SK-N-SH (cell line): Measurements from ENCODE around the gene TGFBR3. TPM values are rescaled to one million over a fixed set of nuclear protein-coding genes. Genes with fewer than 3 reads are reported as not detected.

Experiments used
- CTCF ChIA-PET: fragments of 300-600, 350-600 bp; formaldehyde crosslinking; extraction: SDS; loops from one replicate; lab custom pipeline; 2021; lab: Yijun Ruan, JAX
- POLR2A ChIA-PET: fragments of 350-600 bp; sonication (Branson Sonifier 250); formaldehyde crosslinking; extraction: SDS; loops from one replicate; lab custom pipeline; 2020; ENCODE audit warnings: antibody characterized with exemption, inconsistent platforms; lab: Yijun Ruan, JAX
- DNase-seq: peaks from one replicate; pipeline ENCODE4 v3.0.0; 2012
- H2AFZ ChIP-seq: fragments of 200-600 bp; sonication (generic); 2 replicates; pipeline ENCODE4 v1.8.1; 2016; ENCODE audit warnings: antibody characterized with exemption, mild to moderate bottlenecking, low read depth
- H3F3A ChIP-seq: fragments of 200-600 bp; sonication (generic); replicated peaks from 2 replicates; pipeline ENCODE3; 2016; ENCODE audit warnings: antibody characterized with exemption, mild to moderate bottlenecking; ENCODE audit not compliant: insufficient read depth
- H3K27ac ChIP-seq, 2 experiments: fragments of 200-500 bp in 1 of 2; fragments of 200-600 bp in 1 of 2; sonication (Bioruptor generic) in 1 of 2; sonication (generic), shearing (Covaris generic) in 1 of 2; 2 replicates each; pipeline versions ENCODE4 v1.5.1 to v1.6.1; 2014 to 2016; ENCODE audit warnings: low read depth in 2 of 2, inconsistent platforms in 1 of 2, low read length in 1 of 2, mild to moderate bottlenecking in 1 of 2, mixed read lengths in 1 of 2
- H3K27me3 ChIP-seq: fragments of 200-600 bp; sonication (generic), shearing (Covaris generic); 2 replicates; pipeline ENCODE4 v1.6.1; 2016; ENCODE audit warnings: mixed run types; ENCODE audit not compliant: insufficient read depth
- H3K36me3 ChIP-seq, 2 experiments: fragments of 200-500 bp in 1 of 2; fragments of 200-600 bp in 1 of 2; sonication (Bioruptor generic) in 1 of 2; sonication (generic) in 1 of 2; replicated peaks in 1 of 2; 2 replicates each; pipeline versions ENCODE3 to v1.5.1; 2014 to 2016; ENCODE audit warnings: low read length in 1 of 2, mild to moderate bottlenecking in 1 of 2; ENCODE audit not compliant: insufficient read depth in 2 of 2, control insufficient read depth in 1 of 2
- H3K4me1 ChIP-seq, 2 experiments: fragments of 200-500 bp in 1 of 2; fragments of 200-600 bp in 1 of 2; sonication (Bioruptor generic) in 1 of 2; sonication (generic), shearing (Covaris generic) in 1 of 2; 2 replicates each; pipeline versions ENCODE4 v1.5.1 to v1.6.1; 2014 to 2016; ENCODE audit warnings: low read depth in 1 of 2, low read length in 1 of 2, mixed run types in 1 of 2; ENCODE audit not compliant: insufficient read depth in 2 of 2, control insufficient read depth in 1 of 2
- H3K4me2 ChIP-seq: fragments of 200-600 bp; sonication (generic), shearing (Covaris generic); 2 replicates; pipeline ENCODE4 v1.6.1; 2017; ENCODE audit warnings: mixed run types
- H3K4me3 ChIP-seq, 2 experiments: fragments of 200-500 bp in 1 of 2; fragments of 200-600 bp in 1 of 2; sonication (Bioruptor generic) in 1 of 2; sonication (generic), shearing (Covaris generic) in 1 of 2; 2 replicates each; pipeline versions ENCODE4 v1.5.1 to v1.8.1; 2014 to 2016; ENCODE audit warnings: low read depth in 2 of 2, inconsistent platforms in 1 of 2, low read length in 1 of 2, mild to moderate bottlenecking in 1 of 2, mixed read lengths in 1 of 2, moderate library complexity in 1 of 2
- H3K79me2 ChIP-seq: fragments of 200-600 bp; sonication (generic); 2 replicates; pipeline ENCODE4 v1.8.1; 2017; ENCODE audit warnings: mild to moderate bottlenecking; ENCODE audit not compliant: insufficient read depth
- H3K9ac ChIP-seq: fragments of 200-600 bp; sonication (generic); 2 replicates; pipeline ENCODE4 v1.6.1; 2017; ENCODE audit warnings: mixed run types
- H3K9me2 ChIP-seq: fragments of 200-600 bp; sonication (generic); 2 replicates; pipeline ENCODE4 v1.6.1; 2017; ENCODE audit warnings: mixed run types
- H3K9me3 ChIP-seq: fragments of 200-600 bp; sonication (generic); 2 replicates; pipeline ENCODE4 v1.6.1; 2017; ENCODE audit warnings: mixed run types, mild to moderate bottlenecking, moderate library complexity
- H4K20me1 ChIP-seq: fragments of 200-600 bp; sonication (generic); 2 replicates; pipeline ENCODE4 v1.6.1; 2017; ENCODE audit warnings: mild to moderate bottlenecking, mixed run types; ENCODE audit not compliant: insufficient read depth
- CHD2 ChIP-seq: fragments of 150-350 bp; IDR thresholded peaks from 2 replicates; pipeline ENCODE4 v1.6.1; 2018; ENCODE audit warnings: low read length; ENCODE audit not compliant: partially characterized antibody
- ELF1 ChIP-seq: IDR thresholded peaks from 2 replicates; pipeline ENCODE4 v1.4.0; 2012
- FOXJ3 ChIP-seq: sonication (generic); formaldehyde crosslinking; IDR thresholded peaks from 2 replicates; pipeline ENCODE4 v1.5.1; 2020; ENCODE audit warnings: mild to moderate bottlenecking, missing genetic modification reagents
- GATA2 ChIP-seq: sonication (generic); formaldehyde crosslinking; IDR thresholded peaks from 2 replicates; pipeline ENCODE4 v1.5.0; 2020; ENCODE audit warnings: mild to moderate bottlenecking, missing genetic modification reagents
- JUND ChIP-seq: IDR thresholded peaks from 2 replicates; pipeline ENCODE4 v1.4.0; 2012
- POLR2AphosphoS5 ChIP-seq: IDR thresholded peaks from 2 replicates; pipeline ENCODE4 v1.6.1; 2012; ENCODE audit warnings: low read depth, low read length
- RCOR1 ChIP-seq: fragments of 150-350 bp; IDR thresholded peaks from 2 replicates; pipeline ENCODE4 v1.6.1; 2017; ENCODE audit warnings: antibody characterized with exemption, low read length
- RFX5 ChIP-seq: IDR thresholded peaks from 2 replicates; pipeline ENCODE4 v1.6.1; 2012; ENCODE audit warnings: mild to moderate bottlenecking, improper control_type of control experiment, low read length
- SIN3A ChIP-seq: IDR thresholded peaks from 2 replicates; pipeline ENCODE4 v1.6.1; 2012; ENCODE audit warnings: low read depth, mild to moderate bottlenecking, low read length, moderate library complexity, borderline replicate concordance
- TAF1 ChIP-seq: IDR thresholded peaks from 2 replicates; pipeline ENCODE4 v1.6.1; 2012; ENCODE audit warnings: low read depth, mild to moderate bottlenecking, low read length, moderate library complexity, borderline replicate concordance
- TCF12 ChIP-seq: IDR thresholded peaks from 2 replicates; pipeline ENCODE4 v1.4.0; 2012
- WGBS: methylation state at CpG from one replicate; pipeline ENCODE4 v1.1.6; 2017; ENCODE audit warnings: low lambda C conversion rate; 5-methylcytosine and 5-hydroxymethylcytosine counted together
- polyA plus RNA-seq, 3 experiments: library from polyadenylated mRNA; depleted of rRNA; stranded (reverse); fragments of >200 nt; gene quantifications; 2 replicates each; pipeline ENCODE4 v1.2.3, GENCODE V29; 2012
- TF ChIP-seq, protein P1 (sequence below): fragments of 150-350 bp; IDR thresholded peaks from 2 replicates; pipeline ENCODE4 v1.6.1; 2017; ENCODE audit warnings: antibody characterized with exemption, low read length, low read depth, borderline replicate concordance
- TF ChIP-seq, protein P2 (sequence below): IDR thresholded peaks from 2 replicates; pipeline ENCODE4 v1.4.0; 2012; ENCODE audit warnings: low read depth, borderline replicate concordance
- TF ChIP-seq, protein P3 (sequence below): fragments of 150-350 bp; IDR thresholded peaks from 2 replicates; pipeline ENCODE4 v1.6.1; 2016; ENCODE audit warnings: mild to moderate bottlenecking, low read depth, low read length
- TF ChIP-seq, protein P4 (sequence below): fragments of 200-600 bp; sonication (generic); IDR thresholded peaks from 2 replicates; pipeline ENCODE4 v1.6.1; 2017; ENCODE audit warnings: antibody characterized with exemption, mild to moderate bottlenecking, moderate library complexity
- TF ChIP-seq, protein P5 (sequence below): IDR thresholded peaks from 2 replicates; pipeline ENCODE4 v1.4.0; 2012; ENCODE audit warnings: low read depth, borderline replicate concordance
- TF ChIP-seq, protein P6 (sequence below): IDR thresholded peaks from 2 replicates; pipeline ENCODE4 v1.4.0; 2012; ENCODE audit warnings: low read depth

The TGFBR3 gene
- polyA plus RNA-seq, 1 of the 3 experiments (the other 2 are of a cell fraction), result 0.07 TPM

DNA sequence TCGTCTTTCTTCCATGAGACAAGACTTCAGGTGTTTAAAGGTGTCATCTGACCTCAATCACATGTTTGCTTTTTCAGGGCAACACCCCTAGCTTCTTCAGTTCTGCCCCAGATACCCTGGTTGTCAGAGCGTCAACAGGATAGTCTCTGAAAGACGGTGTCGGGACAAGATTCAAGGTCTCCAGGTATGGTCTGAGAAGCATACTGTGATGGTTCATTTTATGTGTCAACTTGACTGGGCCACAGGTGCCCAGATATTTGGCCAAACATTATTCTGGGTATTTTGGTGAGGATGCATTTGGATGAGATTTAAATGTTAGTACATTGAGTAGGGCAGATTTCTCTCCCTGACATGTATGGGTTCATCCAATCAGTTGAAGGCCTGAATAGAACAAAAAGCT, 148.3 kb downstream of the TGFBR3 start (continued):
- TF ChIP-seq, protein P1, sequence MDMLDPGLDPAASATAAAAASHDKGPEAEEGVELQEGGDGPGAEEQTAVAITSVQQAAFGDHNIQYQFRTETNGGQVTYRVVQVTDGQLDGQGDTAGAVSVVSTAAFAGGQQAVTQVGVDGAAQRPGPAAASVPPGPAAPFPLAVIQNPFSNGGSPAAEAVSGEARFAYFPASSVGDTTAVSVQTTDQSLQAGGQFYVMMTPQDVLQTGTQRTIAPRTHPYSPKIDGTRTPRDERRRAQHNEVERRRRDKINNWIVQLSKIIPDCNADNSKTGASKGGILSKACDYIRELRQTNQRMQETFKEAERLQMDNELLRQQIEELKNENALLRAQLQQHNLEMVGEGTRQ, result no peak
- no peak for TF ChIP-seq RCOR1
- TF ChIP-seq SIN3A, result no peak
- TF ChIP-seq POLR2AphosphoS5, result no peak

DNA sequence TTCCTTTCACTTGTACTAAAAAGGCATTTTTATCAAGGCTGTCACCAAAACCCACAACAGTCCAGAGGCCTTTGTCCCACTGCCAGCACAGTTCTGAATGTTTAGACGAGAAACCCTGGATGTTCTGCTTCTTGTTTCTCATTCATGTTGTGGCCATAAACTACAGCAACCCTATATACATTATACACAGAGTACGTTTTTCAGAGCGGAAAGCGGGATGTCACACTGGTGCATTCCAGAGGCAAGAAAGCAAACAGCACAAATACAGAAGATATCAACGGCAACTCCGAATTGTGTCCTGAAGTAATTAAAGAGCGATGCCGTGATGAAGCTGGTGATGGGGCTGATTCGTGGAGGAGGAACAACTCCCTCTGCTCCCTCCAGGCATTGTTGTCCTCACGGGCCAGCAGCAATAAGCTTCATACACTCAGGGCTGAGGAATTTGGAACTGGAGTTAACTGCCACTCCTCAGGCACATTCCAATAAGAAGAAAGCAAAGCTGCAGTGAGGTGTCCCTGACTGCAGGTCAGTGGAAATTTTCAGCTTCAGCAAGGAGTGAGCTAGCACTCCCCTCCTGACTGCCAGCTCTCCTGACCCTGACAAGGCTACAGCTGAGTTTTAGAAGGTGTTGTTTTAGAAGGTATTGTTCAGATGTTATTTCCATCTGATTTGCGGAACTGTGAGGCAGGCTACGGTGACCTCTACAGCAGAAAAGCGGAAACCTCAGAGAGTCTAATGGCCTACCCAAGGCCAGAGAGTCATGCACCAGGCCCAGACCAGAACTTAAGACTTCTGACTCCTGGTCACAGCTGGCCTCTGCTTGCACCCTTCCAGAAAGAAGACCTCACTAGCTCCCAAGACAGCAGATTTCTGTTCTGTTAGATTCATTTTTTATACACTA, 149.0 kb downstream of the TGFBR3 start:
- Histone ChIP-seq H3K9ac (no peak overlapping the region), H3K9me3 (no peaks in the 10 kb centered on the region), H3K4me1 (no peaks in the 10 kb centered on the region), H3K79me2 (no peaks in the 10 kb centered on the region), H4K20me1 (no peaks in the 10 kb centered on the region)
- WGBS, result 11% methylated on average over 13 of the region's 13 CpGs
- TF ChIP-seq CHD2, result no peak
- TF ChIP-seq, protein P2, sequence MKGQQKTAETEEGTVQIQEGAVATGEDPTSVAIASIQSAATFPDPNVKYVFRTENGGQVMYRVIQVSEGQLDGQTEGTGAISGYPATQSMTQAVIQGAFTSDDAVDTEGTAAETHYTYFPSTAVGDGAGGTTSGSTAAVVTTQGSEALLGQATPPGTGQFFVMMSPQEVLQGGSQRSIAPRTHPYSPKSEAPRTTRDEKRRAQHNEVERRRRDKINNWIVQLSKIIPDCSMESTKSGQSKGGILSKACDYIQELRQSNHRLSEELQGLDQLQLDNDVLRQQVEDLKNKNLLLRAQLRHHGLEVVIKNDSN, result no peak
- no peak for TF ChIP-seq TAF1
- TF ChIP-seq FOXJ3, result no peak
- TF ChIP-seq, protein P3, sequence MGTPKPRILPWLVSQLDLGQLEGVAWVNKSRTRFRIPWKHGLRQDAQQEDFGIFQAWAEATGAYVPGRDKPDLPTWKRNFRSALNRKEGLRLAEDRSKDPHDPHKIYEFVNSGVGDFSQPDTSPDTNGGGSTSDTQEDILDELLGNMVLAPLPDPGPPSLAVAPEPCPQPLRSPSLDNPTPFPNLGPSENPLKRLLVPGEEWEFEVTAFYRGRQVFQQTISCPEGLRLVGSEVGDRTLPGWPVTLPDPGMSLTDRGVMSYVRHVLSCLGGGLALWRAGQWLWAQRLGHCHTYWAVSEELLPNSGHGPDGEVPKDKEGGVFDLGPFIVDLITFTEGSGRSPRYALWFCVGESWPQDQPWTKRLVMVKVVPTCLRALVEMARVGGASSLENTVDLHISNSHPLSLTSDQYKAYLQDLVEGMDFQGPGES, result no peak
- TF ChIP-seq JUND, result no peak
- TF ChIP-seq, protein P4, sequence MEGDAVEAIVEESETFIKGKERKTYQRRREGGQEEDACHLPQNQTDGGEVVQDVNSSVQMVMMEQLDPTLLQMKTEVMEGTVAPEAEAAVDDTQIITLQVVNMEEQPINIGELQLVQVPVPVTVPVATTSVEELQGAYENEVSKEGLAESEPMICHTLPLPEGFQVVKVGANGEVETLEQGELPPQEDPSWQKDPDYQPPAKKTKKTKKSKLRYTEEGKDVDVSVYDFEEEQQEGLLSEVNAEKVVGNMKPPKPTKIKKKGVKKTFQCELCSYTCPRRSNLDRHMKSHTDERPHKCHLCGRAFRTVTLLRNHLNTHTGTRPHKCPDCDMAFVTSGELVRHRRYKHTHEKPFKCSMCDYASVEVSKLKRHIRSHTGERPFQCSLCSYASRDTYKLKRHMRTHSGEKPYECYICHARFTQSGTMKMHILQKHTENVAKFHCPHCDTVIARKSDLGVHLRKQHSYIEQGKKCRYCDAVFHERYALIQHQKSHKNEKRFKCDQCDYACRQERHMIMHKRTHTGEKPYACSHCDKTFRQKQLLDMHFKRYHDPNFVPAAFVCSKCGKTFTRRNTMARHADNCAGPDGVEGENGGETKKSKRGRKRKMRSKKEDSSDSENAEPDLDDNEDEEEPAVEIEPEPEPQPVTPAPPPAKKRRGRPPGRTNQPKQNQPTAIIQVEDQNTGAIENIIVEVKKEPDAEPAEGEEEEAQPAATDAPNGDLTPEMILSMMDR, result no peak
- TF ChIP-seq ELF1, result no peak
- TF ChIP-seq POLR2AphosphoS5, result no peak
- TF ChIP-seq TCF12, result no peak
- TF ChIP-seq, protein P5, sequence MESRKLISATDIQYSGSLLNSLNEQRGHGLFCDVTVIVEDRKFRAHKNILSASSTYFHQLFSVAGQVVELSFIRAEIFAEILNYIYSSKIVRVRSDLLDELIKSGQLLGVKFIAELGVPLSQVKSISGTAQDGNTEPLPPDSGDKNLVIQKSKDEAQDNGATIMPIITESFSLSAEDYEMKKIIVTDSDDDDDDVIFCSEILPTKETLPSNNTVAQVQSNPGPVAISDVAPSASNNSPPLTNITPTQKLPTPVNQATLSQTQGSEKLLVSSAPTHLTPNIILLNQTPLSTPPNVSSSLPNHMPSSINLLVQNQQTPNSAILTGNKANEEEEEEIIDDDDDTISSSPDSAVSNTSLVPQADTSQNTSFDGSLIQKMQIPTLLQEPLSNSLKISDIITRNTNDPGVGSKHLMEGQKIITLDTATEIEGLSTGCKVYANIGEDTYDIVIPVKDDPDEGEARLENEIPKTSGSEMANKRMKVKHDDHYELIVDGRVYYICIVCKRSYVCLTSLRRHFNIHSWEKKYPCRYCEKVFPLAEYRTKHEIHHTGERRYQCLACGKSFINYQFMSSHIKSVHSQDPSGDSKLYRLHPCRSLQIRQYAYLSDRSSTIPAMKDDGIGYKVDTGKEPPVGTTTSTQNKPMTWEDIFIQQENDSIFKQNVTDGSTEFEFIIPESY, result no peak
- TF ChIP-seq GATA2 (CRISPR knock-in tag), result no peak
- TF ChIP-seq, protein P6, sequence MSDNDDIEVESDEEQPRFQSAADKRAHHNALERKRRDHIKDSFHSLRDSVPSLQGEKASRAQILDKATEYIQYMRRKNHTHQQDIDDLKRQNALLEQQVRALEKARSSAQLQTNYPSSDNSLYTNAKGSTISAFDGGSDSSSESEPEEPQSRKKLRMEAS, result no peak
- TF ChIP-seq RFX5, result no peak
- TF ChIP-seq, all 33 proteins: peak for 0
- DNase-seq, result no peak
- H3K27ac ChIP-seq, result no peak overlapping the region
- CTCF ChIA-PET, result interaction anchor here (0.8 to 1.2 kb wide), 2 partner anchors 56 to 571 kb away, joined by 3 read pairs; no protein-coding TSS in a partner anchor
- H3K4me2 ChIP-seq, result peak overlapping the region; percentile 54; the same call in 1 of the 2 replicates
- H3K4me3 ChIP-seq, result no peak overlapping the region
- no peak overlapping the region for H2AFZ ChIP-seq
- H3K9me2 ChIP-seq, result no peaks in the 10 kb centered on the region
- no peaks in the 10 kb centered on the region for H3F3A ChIP-seq
- POLR2A ChIA-PET, result no interaction called here
- no peaks in the 10 kb centered on the region for H3K36me3 ChIP-seq
- peaks cover 20% of the 10 kb centered on the region; the same call in 1 of the 2 replicates for H3K27me3 ChIP-seq
